GM12801 (cell line): ENCODE results near the gene MCM3AP.

Experiments
- TF ChIP-seq, protein P1 (sequence below): IDR thresholded peaks from one replicate; pipeline ENCODE4 v1.5.1; 2011; ENCODE audit warnings: control low read depth; ENCODE audit not compliant: insufficient read length; ENCODE audit errors: extremely low read depth

The MCM3AP gene

DNA sequence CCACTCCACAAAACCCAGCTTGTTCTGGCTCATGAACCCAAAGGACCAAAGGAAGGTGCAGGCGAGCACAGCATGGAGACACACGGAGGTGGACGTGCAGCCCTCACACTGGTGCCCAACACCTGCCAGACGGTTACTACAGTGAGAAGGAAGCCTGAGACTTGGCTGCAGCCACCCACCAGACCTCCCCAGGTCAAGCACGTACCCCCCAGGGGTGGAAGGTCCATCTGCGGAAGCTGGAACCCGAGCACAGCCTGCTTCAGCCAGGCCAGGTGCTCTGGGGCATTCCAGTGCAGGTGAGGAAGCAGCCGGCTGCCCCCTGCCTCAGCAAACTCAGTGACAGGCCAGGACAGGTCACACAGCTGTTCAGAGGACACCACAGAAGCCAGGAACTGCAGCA is 40.8 kb downstream of the MCM3AP start:
- TF ChIP-seq, protein P1, sequence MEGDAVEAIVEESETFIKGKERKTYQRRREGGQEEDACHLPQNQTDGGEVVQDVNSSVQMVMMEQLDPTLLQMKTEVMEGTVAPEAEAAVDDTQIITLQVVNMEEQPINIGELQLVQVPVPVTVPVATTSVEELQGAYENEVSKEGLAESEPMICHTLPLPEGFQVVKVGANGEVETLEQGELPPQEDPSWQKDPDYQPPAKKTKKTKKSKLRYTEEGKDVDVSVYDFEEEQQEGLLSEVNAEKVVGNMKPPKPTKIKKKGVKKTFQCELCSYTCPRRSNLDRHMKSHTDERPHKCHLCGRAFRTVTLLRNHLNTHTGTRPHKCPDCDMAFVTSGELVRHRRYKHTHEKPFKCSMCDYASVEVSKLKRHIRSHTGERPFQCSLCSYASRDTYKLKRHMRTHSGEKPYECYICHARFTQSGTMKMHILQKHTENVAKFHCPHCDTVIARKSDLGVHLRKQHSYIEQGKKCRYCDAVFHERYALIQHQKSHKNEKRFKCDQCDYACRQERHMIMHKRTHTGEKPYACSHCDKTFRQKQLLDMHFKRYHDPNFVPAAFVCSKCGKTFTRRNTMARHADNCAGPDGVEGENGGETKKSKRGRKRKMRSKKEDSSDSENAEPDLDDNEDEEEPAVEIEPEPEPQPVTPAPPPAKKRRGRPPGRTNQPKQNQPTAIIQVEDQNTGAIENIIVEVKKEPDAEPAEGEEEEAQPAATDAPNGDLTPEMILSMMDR: no peak

DNA sequence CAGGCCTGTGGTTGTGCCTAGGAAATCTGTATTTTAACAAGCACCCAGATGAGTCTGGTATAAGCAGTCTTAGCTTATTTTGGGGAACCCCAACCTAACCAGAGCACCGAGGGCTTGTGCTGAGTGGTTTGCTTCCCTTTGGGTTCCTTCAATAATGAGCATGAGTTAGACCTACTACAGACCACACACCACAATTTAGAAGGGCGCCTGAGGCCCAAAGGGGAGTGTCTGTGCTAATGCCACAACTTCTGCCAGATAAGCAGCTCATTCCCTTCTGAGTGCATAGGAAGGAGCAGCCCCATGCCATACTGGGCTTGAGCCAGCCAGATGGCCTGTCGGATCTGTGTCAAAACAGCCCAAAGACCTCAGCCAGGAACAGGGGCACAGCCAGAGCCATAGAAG is 41.5 kb downstream of the MCM3AP start:
- TF ChIP-seq, protein P1: no peak

DNA sequence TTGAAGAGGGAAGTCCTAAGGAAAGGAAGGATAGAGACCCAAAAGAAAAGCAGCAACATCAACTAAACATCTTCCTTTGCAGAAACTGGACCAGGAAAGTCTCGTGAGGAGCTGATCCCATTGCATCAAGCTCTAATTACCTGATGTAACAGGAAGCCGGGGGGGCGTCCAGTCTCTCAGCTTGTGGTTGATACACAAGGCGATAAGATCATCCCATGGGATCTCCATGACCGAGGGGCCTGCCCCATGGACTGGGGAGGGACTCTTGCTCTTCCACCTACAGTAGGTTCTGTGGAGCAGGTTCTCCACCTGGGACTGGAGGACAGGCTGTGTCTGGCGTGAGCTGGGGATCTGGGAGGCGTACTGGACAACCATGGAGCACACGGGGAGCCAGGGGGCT is 42.1 kb downstream of the MCM3AP start:
- TF ChIP-seq, protein P1: no peak

DNA sequence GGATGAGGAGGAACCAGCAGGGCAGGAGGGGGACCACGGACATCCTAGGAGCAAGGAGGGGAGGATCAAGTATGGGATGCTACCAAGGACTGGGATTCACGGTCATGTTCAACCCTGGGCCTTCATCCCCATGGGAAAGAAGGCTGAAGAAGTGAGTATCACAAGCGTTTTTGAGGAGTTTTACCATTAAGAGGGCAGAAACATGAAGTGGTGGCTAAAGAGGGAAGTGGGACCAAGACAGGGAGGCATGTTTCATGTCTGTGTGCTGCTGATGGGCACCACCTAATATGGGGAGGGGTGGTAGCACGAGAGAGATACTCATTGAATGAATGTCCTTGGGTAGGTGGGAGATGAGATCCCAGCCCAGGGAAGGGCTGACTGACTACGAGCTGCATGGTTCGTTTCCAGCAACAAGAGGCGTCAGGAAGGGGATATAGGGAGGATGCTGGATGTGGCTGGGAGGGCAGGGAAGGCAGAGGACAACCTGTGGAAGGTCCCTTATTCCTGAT is 45.5 kb downstream of the MCM3AP start:
- TF ChIP-seq, protein P1: no peak

DNA sequence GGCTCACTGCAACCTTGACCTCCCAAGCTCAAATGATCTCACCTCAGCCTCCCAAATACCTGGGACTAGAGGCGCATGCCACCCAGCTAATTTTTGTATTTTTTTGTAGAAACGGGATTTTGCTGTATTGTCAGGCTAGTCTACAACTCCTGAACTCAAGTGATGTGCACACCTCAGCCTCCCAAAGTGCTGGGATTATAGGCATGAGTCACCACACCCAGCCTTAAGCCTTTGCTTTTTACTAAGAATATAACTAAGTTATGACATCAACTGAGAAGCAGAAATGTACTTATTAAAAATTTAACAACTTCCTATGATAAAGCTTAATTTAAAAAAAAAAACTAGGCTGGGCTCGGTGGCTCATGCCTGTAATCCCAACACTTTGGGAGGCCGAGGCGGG is 47.9 kb downstream of the MCM3AP start:
- TF ChIP-seq, protein P1: no peak

DNA sequence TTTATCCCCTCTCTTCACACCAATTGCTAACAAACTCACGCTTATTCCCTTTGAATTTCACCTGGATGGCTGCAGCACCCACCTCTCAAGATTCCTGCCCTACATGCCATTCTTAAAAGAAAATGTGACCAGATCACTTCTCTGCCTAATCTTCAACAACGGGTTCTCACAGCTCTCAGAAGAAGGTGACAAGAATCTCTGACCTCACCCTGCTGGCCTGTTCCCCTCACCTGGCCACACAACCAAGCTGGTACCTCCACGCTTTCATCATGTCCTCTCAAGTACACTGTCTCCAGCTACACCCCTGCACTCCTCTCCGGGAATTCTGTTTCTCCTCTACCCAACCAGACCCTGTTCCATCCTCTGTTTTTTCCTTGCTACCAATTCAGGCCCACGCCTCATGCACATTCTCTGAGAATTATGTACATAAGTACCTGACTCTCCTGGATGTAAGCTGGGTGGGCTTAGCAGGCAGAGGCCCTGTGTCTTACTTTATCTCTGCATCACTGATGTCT is 50.9 kb downstream of the MCM3AP start:
- TF ChIP-seq, protein P1: no peak

DNA sequence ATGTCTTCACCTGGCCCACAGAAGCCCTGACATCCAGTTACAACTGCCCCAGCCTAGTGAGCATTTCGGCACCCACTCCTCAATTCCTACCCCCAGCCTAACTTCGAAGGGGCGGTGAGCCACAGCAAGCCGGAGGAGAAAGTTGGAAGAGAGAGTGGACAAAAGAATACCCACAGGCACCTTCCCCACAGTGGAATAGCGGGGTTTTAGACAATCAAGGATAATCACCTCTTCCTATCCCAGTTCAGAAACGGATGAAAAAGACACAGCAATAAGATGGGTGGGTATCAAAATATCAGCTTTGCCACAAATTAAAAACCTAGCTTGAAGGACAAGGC is 55.5 kb downstream of the MCM3AP start:
- TF ChIP-seq, protein P1: no peak
